Stimulated activated CD4-positive, alpha-beta T cell treated with anti-CD3 and anti-CD28 coated beads, Interleukin-12 subunit alpha, Interleukin-12 subunit beta, amount 100 ng/mL, for 48 hours (primary cell): Measurements from ENCODE around the gene KLK7.
"Not testable (repeated sequence)": the region's sequence is repeated elsewhere in the genome, so short reads cannot be mapped to it uniquely, and the experiment has no call there.

Experiments
- DNase-seq, 3 donors: peaks; one replicate each; pipeline ENCODE4 v3.0.0-alpha.2; 2020; ENCODE audit warnings: low read depth in 2 of 3, low spot score in 1 of 3

The KLK7 gene

GRCh38 chr19:51012661-51013190, 29.0 kb upstream of the KLK7 start:
- DNase-seq: no peak

GRCh38 chr19:51010066-51010795, 26.5 kb upstream of the KLK7 start:
- no peak for DNase-seq

- DNase-seq: no peak
Observed at GRCh38 chr19:51009061-51009891, 25.6 kb upstream of the KLK7 start.

GRCh38 chr19:51007488-51007887, 23.8 kb upstream of the KLK7 start:
- no peak for DNase-seq

GRCh38 chr19:51006406-51006805, 22.7 kb upstream of the KLK7 start:
- DNase-seq: no peak

GRCh38 chr19:51005248-51005647, 21.5 kb upstream of the KLK7 start:
- no peak for DNase-seq

GRCh38 chr19:51003316-51003715, 19.6 kb upstream of the KLK7 start:
- DNase-seq: no peak

GRCh38 chr19:51002542-51003311, 19.0 kb upstream of the KLK7 start:
- peak in 2 of 3 donors; percentile 18 to 24 for DNase-seq

- DNase-seq: no peak
Observed at GRCh38 chr19:51002089-51002532, 18.4 kb upstream of the KLK7 start.

- DNase-seq: no peak
Observed at GRCh38 chr19:51001515-51001914, 17.8 kb upstream of the KLK7 start, which contains the start of gene KLK8. Gene KLK8, minus strand, starts transcription at chr19:51001604. Its CDS starts 437 bp downstream, at chr19:51001167.

- no peak for DNase-seq
Observed at GRCh38 chr19:51000981-51001380, 17.3 kb upstream of the KLK7 start.

GRCh38 chr19:51000426-51000825, 16.7 kb upstream of the KLK7 start:
- no peak for DNase-seq

GRCh38 chr19:50998686-50999085, 15.0 kb upstream of the KLK7 start:
- no peak for DNase-seq

GRCh38 chr19:50998061-50998460, 14.3 kb upstream of the KLK7 start:
- DNase-seq: no peak

GRCh38 chr19:50994129-50994528, 10.4 kb upstream of the KLK7 start:
- DNase-seq: peak in 1 of 3 donors; percentile 8

- DNase-seq: no peak
Observed at GRCh38 chr19:50992666-50993035, 8.9 kb upstream of the KLK7 start.

GRCh38 chr19:50984416-50984815, 699 bp upstream of the KLK7 start:
- not testable (repeated sequence) for DNase-seq

GRCh38 chr19:50982186-50982585, 1.5 kb downstream of the KLK7 start:
- DNase-seq: no peak

GRCh38 chr19:50981587-50982146, 2.0 kb downstream of the KLK7 start:
- DNase-seq: no peak

GRCh38 chr19:50980208-50980607, 3.5 kb downstream of the KLK7 start:
- no peak for DNase-seq

- DNase-seq: no peak
Observed at GRCh38 chr19:50979758-50980157, 4.0 kb downstream of the KLK7 start.
